Mesendoderm (in vitro differentiated cells): Measurements from ENCODE around the gene ZNF35.

ENCODE experiments used
- DNase-seq: peaks from one replicate; pipeline ENCODE4 v3.0.0; 2013
- H2AK5ac ChIP-seq: 2 replicates; pipeline ENCODE4 v1.6.1; 2013; ENCODE audit warnings: low read length, inconsistent platforms
- H2BK120ac ChIP-seq: 2 replicates; pipeline ENCODE4 v1.6.1; 2013; ENCODE audit warnings: low read depth, mild to moderate bottlenecking, low read length, moderate library complexity, mixed read lengths
- H2BK15ac ChIP-seq: replicated peaks from 2 replicates; pipeline ENCODE4 v1.6.1; 2013; ENCODE audit warnings: low read depth, mild to moderate bottlenecking, moderate library complexity
- H2BK5ac ChIP-seq: 2 replicates; pipeline ENCODE4 v1.6.1; 2013; ENCODE audit warnings: low read length, inconsistent platforms
- H3K18ac ChIP-seq: 2 replicates; pipeline ENCODE4 v1.6.1; 2013; ENCODE audit warnings: mild to moderate bottlenecking, low read length, mixed read lengths
- H3K23ac ChIP-seq: one replicate; pipeline ENCODE4 v1.6.1; 2013; ENCODE audit warnings: low read length
- H3K27ac ChIP-seq: 2 replicates; pipeline ENCODE4 v1.5.1; 2013; ENCODE audit warnings: low read depth, mild to moderate bottlenecking, inconsistent platforms, low read length, moderate library complexity
- H3K27me3 ChIP-seq: 2 replicates; pipeline ENCODE4 v1.6.1; 2013; ENCODE audit warnings: low read length, control low read depth, mild to moderate bottlenecking, inconsistent platforms; ENCODE audit not compliant: insufficient read depth, poor library complexity
- H3K36me3 ChIP-seq: 2 replicates; pipeline ENCODE4 v1.6.1; 2013; ENCODE audit warnings: low read length, inconsistent platforms; ENCODE audit not compliant: control insufficient read depth, insufficient read depth
- H3K4ac ChIP-seq: one replicate; pipeline ENCODE4 v1.6.1; 2013; ENCODE audit warnings: low read depth, mild to moderate bottlenecking, low read length, moderate library complexity
- H3K4me1 ChIP-seq: 2 replicates; pipeline ENCODE4 v1.6.1; 2013; ENCODE audit warnings: low read depth, low read length, inconsistent platforms; ENCODE audit not compliant: control insufficient read depth
- H3K4me2 ChIP-seq: 2 replicates; pipeline ENCODE4 v1.6.1; 2013; ENCODE audit warnings: low read length
- H3K4me3 ChIP-seq: 2 replicates; pipeline ENCODE4 v1.5.1; 2013; ENCODE audit warnings: mild to moderate bottlenecking, low read length
- H3K56ac ChIP-seq: one replicate; pipeline ENCODE4 v1.6.1; 2013; ENCODE audit warnings: low read length
- H3K79me1 ChIP-seq: 2 replicates; pipeline ENCODE4 v1.6.1; 2013; ENCODE audit warnings: low read length, inconsistent platforms
- H3K79me2 ChIP-seq: 2 replicates; pipeline ENCODE4 v1.6.1; 2013; ENCODE audit warnings: mild to moderate bottlenecking, low read length; ENCODE audit not compliant: control insufficient read depth, insufficient read depth
- H3K9ac ChIP-seq: 2 replicates; pipeline ENCODE4 v1.6.1; 2013; ENCODE audit warnings: low read length, inconsistent platforms
- H4K5ac ChIP-seq: one replicate; pipeline ENCODE4 v1.6.1; 2013; ENCODE audit warnings: low read length
- H4K8ac ChIP-seq: one replicate; pipeline ENCODE4 v1.6.1; 2013; ENCODE audit warnings: low read depth, mild to moderate bottlenecking, control low read depth, low read length, moderate library complexity
- WGBS: extraction: QIAGEN DNeasy Blood & Tissue Kit; methylation state at CpG from one replicate; pipeline ENCODE4 v1.1.7; 2013; ENCODE audit warnings: low lambda C conversion rate, missing lambda C conversion rate; ENCODE audit not compliant: insufficient coverage; ENCODE audit errors: extremely low coverage; 5-methylcytosine and 5-hydroxymethylcytosine counted together

The ZNF35 gene

DNA sequence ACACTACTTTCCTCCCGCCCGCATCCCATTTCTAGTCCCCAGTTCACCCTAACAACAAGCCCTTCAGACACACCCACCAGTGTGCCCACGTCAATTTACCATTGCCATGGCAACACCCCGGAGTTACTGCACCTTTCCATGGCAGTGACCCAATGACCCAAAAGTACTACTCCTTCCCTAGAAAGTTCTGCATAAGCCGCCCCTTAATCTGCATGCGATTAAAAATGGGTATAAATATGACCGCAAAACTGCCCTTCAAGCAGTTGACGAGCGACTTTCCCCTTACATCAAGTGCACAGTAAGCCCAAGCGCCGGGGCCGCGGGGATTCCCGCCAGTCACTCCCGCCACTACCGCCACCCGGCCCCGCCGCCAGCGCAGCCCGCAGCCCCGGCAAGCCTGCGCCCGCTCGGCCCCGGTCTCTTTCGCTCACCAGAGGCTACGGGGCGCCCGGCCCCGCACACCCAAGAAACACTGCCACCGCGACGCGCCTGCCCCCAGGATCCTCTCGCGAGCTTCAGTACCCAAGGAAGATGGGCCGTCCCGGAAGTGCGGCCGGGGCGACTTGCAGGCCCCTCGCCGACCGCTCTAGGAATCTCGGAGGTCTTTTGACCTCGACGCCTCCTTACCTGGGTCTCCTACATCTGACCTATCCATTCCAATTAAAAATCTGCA, 36.7 kb downstream of the ZNF35 start:
- H3K4me2 ChIP-seq = peak overlapping the region; percentile 20
- no peak overlapping the region for H2BK120ac ChIP-seq
- no peaks in the 10 kb centered on the region for H3K36me3 ChIP-seq
- H3K4ac ChIP-seq = peak overlapping the region; percentile 8
- no peak overlapping the region for H3K27ac ChIP-seq
- H2AK5ac ChIP-seq = no peak overlapping the region
- H3K56ac ChIP-seq = peak overlapping the region; percentile 74
- no peak overlapping the region for H4K8ac ChIP-seq
- no peak overlapping the region for H4K5ac ChIP-seq
- H3K23ac ChIP-seq = no peak overlapping the region
- H2BK5ac ChIP-seq = no peak overlapping the region
- no peak overlapping the region for H2BK15ac ChIP-seq
- no peaks in the 10 kb centered on the region for H3K79me1 ChIP-seq
- no peaks in the 10 kb centered on the region for H3K27me3 ChIP-seq
- H3K9ac ChIP-seq = peak overlapping the region; percentile 61
- H3K4me1 ChIP-seq = no peaks in the 10 kb centered on the region
- no peak overlapping the region for H3K18ac ChIP-seq
- WGBS = no CpG with 5 or more reads among the region's 48 CpGs
- peak overlapping the region; percentile 43 for H3K4me3 ChIP-seq
- H3K79me2 ChIP-seq = no peaks in the 10 kb centered on the region
- DNase-seq = peak; percentile 86

DNA sequence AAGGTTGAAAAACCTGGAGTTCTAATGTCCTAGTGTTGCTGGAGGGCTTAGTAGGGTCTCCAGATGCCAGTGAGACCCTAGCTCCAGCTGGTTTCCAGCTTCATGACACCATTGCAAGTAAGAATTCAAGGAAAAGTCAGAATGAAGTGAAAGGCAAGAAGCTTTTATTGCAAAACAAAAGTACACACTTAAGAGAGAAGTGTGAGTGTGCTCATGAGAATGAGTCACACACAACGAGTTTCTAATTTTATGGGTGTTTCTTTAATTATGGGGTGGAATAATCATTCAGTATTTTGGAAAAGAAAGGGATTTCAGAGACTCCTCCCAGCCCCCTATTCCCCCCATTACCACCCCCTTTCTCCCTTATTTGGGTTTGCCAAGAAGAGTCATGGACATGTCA, 39.4 kb downstream of the ZNF35 start:
- H2BK15ac ChIP-seq = no peak overlapping the region
- no peak overlapping the region for H2BK120ac ChIP-seq
- H3K79me1 ChIP-seq = no peaks in the 10 kb centered on the region
- H3K56ac ChIP-seq = no peak overlapping the region
- no CpG with 5 or more reads among the region's 1 CpG for WGBS
- H3K4me1 ChIP-seq = no peaks in the 10 kb centered on the region
- H4K8ac ChIP-seq = no peak overlapping the region
- no peak overlapping the region for H2BK5ac ChIP-seq
- H4K5ac ChIP-seq = no peak overlapping the region
- no peaks in the 10 kb centered on the region for H3K27me3 ChIP-seq
- no peak overlapping the region for H3K4me3 ChIP-seq
- H3K79me2 ChIP-seq = no peaks in the 10 kb centered on the region
- H3K27ac ChIP-seq = no peak overlapping the region
- no peak for DNase-seq
- H3K4me2 ChIP-seq = no peak overlapping the region
- no peaks in the 10 kb centered on the region for H3K36me3 ChIP-seq
- H3K4ac ChIP-seq = no peak overlapping the region
- no peak overlapping the region for H3K18ac ChIP-seq
- no peak overlapping the region for H3K23ac ChIP-seq
- no peak overlapping the region for H2AK5ac ChIP-seq
- no peak overlapping the region for H3K9ac ChIP-seq
